ENCODE measurements around the gene RPTOR.

RPTOR gene

GRCh38 chr17:80603396-80603795, 58.8 kb downstream of the RPTOR start:
- Histone ChIP-seq H3K36me3 (ENCODE audit: control insufficient read depth, insufficient read depth, low read length) (no peaks in the 10 kb centered on the region), H3K27ac (ENCODE audit: insufficient read depth, low read length, poor library complexity, severe bottlenecking) (no peak overlapping the region), H3K4me3 (ENCODE audit: insufficient read depth, low read depth, low read length, poor library complexity, severe bottlenecking) (no peak overlapping the region), H3K9me3 (ENCODE audit: control insufficient read depth, low read length) (no peaks in the 10 kb centered on the region), H3K4me1 (ENCODE audit: control insufficient read depth, insufficient read depth, low read length, poor library complexity, severe bottlenecking) (peaks cover 18% of the 10 kb centered on the region), H3K27me3 (replicated peaks; ENCODE audit: control insufficient read depth, insufficient read depth, low read length, poor library complexity, severe bottlenecking) (no peaks in the 10 kb centered on the region)
- no peak for DNase-seq

DNA sequence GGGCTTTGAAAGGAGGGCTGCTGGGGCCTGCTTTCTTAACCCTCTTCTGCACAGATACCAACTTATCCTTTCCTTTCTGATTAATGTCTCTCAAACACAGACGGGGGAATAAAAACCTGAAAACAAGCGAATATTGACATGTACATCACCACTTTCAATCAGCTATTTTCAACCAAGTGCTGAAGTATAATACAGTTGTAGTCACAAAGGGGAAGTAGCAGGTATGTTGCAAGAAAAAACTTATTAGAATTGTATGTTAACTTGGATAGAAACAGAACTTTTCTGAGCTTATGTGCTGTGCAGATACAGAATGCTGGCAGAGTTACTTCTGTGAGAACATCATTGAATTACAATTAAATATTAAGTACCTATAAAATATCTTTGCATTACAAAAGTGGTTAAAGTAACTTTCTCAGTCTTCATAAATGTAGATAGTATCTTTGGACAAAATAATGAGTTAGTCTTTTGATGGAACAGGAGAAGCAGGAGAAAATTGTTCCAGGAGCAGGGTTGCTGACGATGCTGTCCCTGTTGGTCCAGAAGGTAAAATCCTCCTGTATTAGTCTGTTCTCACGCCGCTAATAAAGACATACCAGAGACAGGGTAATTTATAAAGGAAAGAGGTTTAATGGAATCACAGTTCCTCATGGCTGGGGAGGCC, 59.5 kb downstream of the RPTOR start:
- H3K27me3 ChIP-seq (replicated peaks; ENCODE audit: control insufficient read depth, insufficient read depth, low read length, poor library complexity, severe bottlenecking), result no peaks in the 10 kb centered on the region
- peaks cover 18% of the 10 kb centered on the region for H3K4me1 ChIP-seq (ENCODE audit: control insufficient read depth, insufficient read depth, low read length, poor library complexity, severe bottlenecking)
- H3K4me3 ChIP-seq (ENCODE audit: insufficient read depth, low read depth, low read length, poor library complexity, severe bottlenecking), result no peak overlapping the region
- H3K36me3 ChIP-seq (ENCODE audit: control insufficient read depth, insufficient read depth, low read length), result no peaks in the 10 kb centered on the region
- no peak overlapping the region for H3K27ac ChIP-seq (ENCODE audit: insufficient read depth, low read length, poor library complexity, severe bottlenecking)
- no peak for DNase-seq
- H3K9me3 ChIP-seq (ENCODE audit: control insufficient read depth, low read length), result no peaks in the 10 kb centered on the region

- H3K4me3 ChIP-seq (ENCODE audit: insufficient read depth, low read depth, low read length, poor library complexity, severe bottlenecking), result no peak overlapping the region
- H3K27ac ChIP-seq (ENCODE audit: insufficient read depth, low read length, poor library complexity, severe bottlenecking), result no peak overlapping the region
- DNase-seq, result no peak
- peaks cover 15% of the 10 kb centered on the region for H3K4me1 ChIP-seq (ENCODE audit: control insufficient read depth, insufficient read depth, low read length, poor library complexity, severe bottlenecking)
- no peaks in the 10 kb centered on the region for H3K27me3 ChIP-seq (replicated peaks; ENCODE audit: control insufficient read depth, insufficient read depth, low read length, poor library complexity, severe bottlenecking)
- H3K9me3 ChIP-seq (ENCODE audit: control insufficient read depth, low read length), result no peaks in the 10 kb centered on the region
- H3K36me3 ChIP-seq (ENCODE audit: control insufficient read depth, insufficient read depth, low read length), result no peaks in the 10 kb centered on the region
These were observed 60.0 kb downstream of the RPTOR start for GRCh38 chr17:80604670-80605010.

- H3K27ac ChIP-seq (ENCODE audit: insufficient read depth, low read length, poor library complexity, severe bottlenecking), result peak overlapping the region; percentile 34
- DNase-seq, result peak in 1 of 3 donors; percentile 8
- H3K4me3 ChIP-seq (ENCODE audit: insufficient read depth, low read depth, low read length, poor library complexity, severe bottlenecking), result no peak overlapping the region
These were observed 60.9 kb downstream of the RPTOR start for GRCh38 chr17:80605326-80606066.

DNA sequence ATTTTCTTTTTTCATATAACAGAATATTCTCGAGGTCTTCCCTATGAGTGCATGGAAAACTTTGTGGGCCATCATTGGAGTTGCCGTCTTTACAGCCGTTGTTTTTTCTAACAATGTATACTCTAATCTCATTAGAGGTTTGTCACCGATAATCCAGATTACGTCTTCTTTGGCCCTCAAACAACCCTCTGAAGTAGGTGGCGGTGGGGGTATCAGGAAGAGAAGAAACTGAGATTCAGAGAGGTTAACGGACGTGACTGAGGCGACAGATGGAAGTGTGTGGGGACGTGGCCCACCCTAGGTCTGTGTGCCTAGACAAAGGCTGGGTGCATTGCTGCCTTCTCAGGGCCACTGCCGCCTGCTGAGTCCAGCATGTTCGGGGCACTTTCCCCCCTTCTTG, 63.7 kb downstream of the RPTOR start:
- Histone ChIP-seq H3K36me3 (ENCODE audit: control insufficient read depth, insufficient read depth, low read length) (no peaks in the 10 kb centered on the region), H3K9me3 (ENCODE audit: control insufficient read depth, low read length) (no peaks in the 10 kb centered on the region), H3K4me3 (ENCODE audit: insufficient read depth, low read depth, low read length, poor library complexity, severe bottlenecking) (no peak overlapping the region), H3K4me1 (ENCODE audit: control insufficient read depth, insufficient read depth, low read length, poor library complexity, severe bottlenecking) (peaks cover 10% of the 10 kb centered on the region), H3K27me3 (replicated peaks; ENCODE audit: control insufficient read depth, insufficient read depth, low read length, poor library complexity, severe bottlenecking) (no peaks in the 10 kb centered on the region), H3K27ac (ENCODE audit: insufficient read depth, low read length, poor library complexity, severe bottlenecking) (no peak overlapping the region)
- DNase-seq, result no peak

More at GRCh38 chr17:80605326-80606066, 60.9 kb downstream of the RPTOR start:
- no peaks in the 10 kb centered on the region for H3K36me3 ChIP-seq (ENCODE audit: control insufficient read depth, insufficient read depth, low read length)
- no peaks in the 10 kb centered on the region for H3K27me3 ChIP-seq (replicated peaks; ENCODE audit: control insufficient read depth, insufficient read depth, low read length, poor library complexity, severe bottlenecking)
- no peaks in the 10 kb centered on the region for H3K9me3 ChIP-seq (ENCODE audit: control insufficient read depth, low read length)
- peaks cover 13% of the 10 kb centered on the region for H3K4me1 ChIP-seq (ENCODE audit: control insufficient read depth, insufficient read depth, low read length, poor library complexity, severe bottlenecking)

- Histone ChIP-seq H3K4me1 (ENCODE audit: control insufficient read depth, insufficient read depth, low read length, poor library complexity, severe bottlenecking) (peaks cover 8% of the 10 kb centered on the region), H3K9me3 (ENCODE audit: control insufficient read depth, low read length) (no peaks in the 10 kb centered on the region), H3K27me3 (replicated peaks; ENCODE audit: control insufficient read depth, insufficient read depth, low read length, poor library complexity, severe bottlenecking) (no peaks in the 10 kb centered on the region), H3K4me3 (ENCODE audit: insufficient read depth, low read depth, low read length, poor library complexity, severe bottlenecking) (no peak overlapping the region), H3K36me3 (ENCODE audit: control insufficient read depth, insufficient read depth, low read length) (no peaks in the 10 kb centered on the region), H3K27ac (ENCODE audit: insufficient read depth, low read length, poor library complexity, severe bottlenecking) (no peak overlapping the region)
- DNase-seq, result no peak
These were observed 65.1 kb downstream of the RPTOR start for GRCh38 chr17:80609757-80610156.

DNA sequence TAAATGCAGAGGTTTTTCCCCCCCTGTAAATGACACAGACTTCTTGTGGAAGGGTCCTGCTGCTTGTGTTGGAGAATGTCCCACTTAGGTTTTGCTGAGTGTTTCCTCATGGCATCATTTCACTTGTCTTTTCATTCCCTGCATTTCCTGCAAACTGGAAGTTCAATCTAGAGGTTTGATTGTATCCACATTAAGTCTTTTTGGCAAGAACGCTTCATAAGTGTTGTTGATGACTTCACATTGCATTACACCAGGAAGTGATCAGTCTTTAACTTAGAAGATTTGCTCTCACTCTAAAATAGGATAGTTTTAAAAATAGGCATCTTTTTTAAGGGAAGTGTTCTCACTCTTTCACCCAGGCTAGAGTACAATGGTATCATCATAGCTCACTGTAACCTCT, 67.2 kb downstream of the RPTOR start:
- no peaks in the 10 kb centered on the region for H3K9me3 ChIP-seq (ENCODE audit: control insufficient read depth, low read length)
- H3K4me3 ChIP-seq (ENCODE audit: insufficient read depth, low read depth, low read length, poor library complexity, severe bottlenecking), result no peak overlapping the region
- H3K4me1 ChIP-seq (ENCODE audit: control insufficient read depth, insufficient read depth, low read length, poor library complexity, severe bottlenecking), result peaks cover 5% of the 10 kb centered on the region
- DNase-seq, result no peak
- H3K27ac ChIP-seq (ENCODE audit: insufficient read depth, low read length, poor library complexity, severe bottlenecking), result no peak overlapping the region
- no peaks in the 10 kb centered on the region for H3K27me3 ChIP-seq (replicated peaks; ENCODE audit: control insufficient read depth, insufficient read depth, low read length, poor library complexity, severe bottlenecking)
- H3K36me3 ChIP-seq (ENCODE audit: control insufficient read depth, insufficient read depth, low read length), result no peaks in the 10 kb centered on the region

GRCh38 chr17:80612997-80613731, 68.5 kb downstream of the RPTOR start:
- peaks cover 5% of the 10 kb centered on the region for H3K4me1 ChIP-seq (ENCODE audit: control insufficient read depth, insufficient read depth, low read length, poor library complexity, severe bottlenecking)
- no peak for DNase-seq
- H3K9me3 ChIP-seq (ENCODE audit: control insufficient read depth, low read length), result no peaks in the 10 kb centered on the region
- no peaks in the 10 kb centered on the region for H3K27me3 ChIP-seq (replicated peaks; ENCODE audit: control insufficient read depth, insufficient read depth, low read length, poor library complexity, severe bottlenecking)
- no peak overlapping the region for H3K4me3 ChIP-seq (ENCODE audit: insufficient read depth, low read depth, low read length, poor library complexity, severe bottlenecking)
- H3K27ac ChIP-seq (ENCODE audit: insufficient read depth, low read length, poor library complexity, severe bottlenecking), result no peak overlapping the region
- no peaks in the 10 kb centered on the region for H3K36me3 ChIP-seq (ENCODE audit: control insufficient read depth, insufficient read depth, low read length)

GRCh38 chr17:80613732-80614071, 69.1 kb downstream of the RPTOR start:
- Histone ChIP-seq H3K36me3 (ENCODE audit: control insufficient read depth, insufficient read depth, low read length) (no peaks in the 10 kb centered on the region), H3K4me3 (ENCODE audit: insufficient read depth, low read depth, low read length, poor library complexity, severe bottlenecking) (no peak overlapping the region), H3K27ac (ENCODE audit: insufficient read depth, low read length, poor library complexity, severe bottlenecking) (no peak overlapping the region), H3K4me1 (ENCODE audit: control insufficient read depth, insufficient read depth, low read length, poor library complexity, severe bottlenecking) (peaks cover 5% of the 10 kb centered on the region), H3K27me3 (replicated peaks; ENCODE audit: control insufficient read depth, insufficient read depth, low read length, poor library complexity, severe bottlenecking) (no peaks in the 10 kb centered on the region), H3K9me3 (ENCODE audit: control insufficient read depth, low read length) (no peaks in the 10 kb centered on the region)
- no peak for DNase-seq

Measured in effector memory CD4-positive, alpha-beta T cell (primary cell).